OCI-LY3 (cell line): ENCODE measurements around the gene ZNF423.

Source experiments
- EZH2phosphoT487 ChIP-seq: fragments of 200-600 bp; shearing (Covaris generic); IDR thresholded peaks from 2 replicates; pipeline ENCODE4 v1.6.1; 2018; ENCODE audit warnings: antibody characterized with exemption, mixed run types, low read depth
- TF ChIP-seq, protein P1 (sequence below): fragments of 200-600, 300-600 bp; sonication (generic); IDR thresholded peaks from 2 replicates; pipeline ENCODE4 v1.5.1; 2014; ENCODE audit warnings: antibody characterized with exemption, low read length, low read depth

DNA sequence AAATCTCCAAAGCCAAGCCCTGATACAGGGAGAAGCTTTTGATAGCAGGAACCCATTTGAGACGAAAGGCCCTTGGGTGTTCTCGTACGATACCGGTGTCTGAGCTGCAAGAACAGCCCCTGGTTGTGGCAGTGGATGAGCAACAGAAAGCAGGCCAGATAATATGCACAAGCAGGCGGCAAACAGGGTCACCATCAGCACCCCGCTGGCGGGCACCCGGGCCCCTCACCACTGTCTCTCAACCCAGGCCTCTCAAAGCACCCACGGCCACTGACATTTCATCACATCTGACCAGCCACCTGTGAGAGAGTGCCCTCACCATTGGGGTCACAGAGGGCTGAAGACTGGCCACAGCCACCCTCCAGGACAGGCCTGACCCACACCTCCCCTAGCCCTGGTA lies 252.0 kb downstream of the ZNF423 start:
- TF ChIP-seq, protein P1, sequence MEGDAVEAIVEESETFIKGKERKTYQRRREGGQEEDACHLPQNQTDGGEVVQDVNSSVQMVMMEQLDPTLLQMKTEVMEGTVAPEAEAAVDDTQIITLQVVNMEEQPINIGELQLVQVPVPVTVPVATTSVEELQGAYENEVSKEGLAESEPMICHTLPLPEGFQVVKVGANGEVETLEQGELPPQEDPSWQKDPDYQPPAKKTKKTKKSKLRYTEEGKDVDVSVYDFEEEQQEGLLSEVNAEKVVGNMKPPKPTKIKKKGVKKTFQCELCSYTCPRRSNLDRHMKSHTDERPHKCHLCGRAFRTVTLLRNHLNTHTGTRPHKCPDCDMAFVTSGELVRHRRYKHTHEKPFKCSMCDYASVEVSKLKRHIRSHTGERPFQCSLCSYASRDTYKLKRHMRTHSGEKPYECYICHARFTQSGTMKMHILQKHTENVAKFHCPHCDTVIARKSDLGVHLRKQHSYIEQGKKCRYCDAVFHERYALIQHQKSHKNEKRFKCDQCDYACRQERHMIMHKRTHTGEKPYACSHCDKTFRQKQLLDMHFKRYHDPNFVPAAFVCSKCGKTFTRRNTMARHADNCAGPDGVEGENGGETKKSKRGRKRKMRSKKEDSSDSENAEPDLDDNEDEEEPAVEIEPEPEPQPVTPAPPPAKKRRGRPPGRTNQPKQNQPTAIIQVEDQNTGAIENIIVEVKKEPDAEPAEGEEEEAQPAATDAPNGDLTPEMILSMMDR: no peak
- no peak for TF ChIP-seq EZH2phosphoT487
